ENCODE data around the gene RALGAPA2. TPM values are rescaled to one million over a fixed set of nuclear protein-coding genes. Genes with fewer than 3 reads are reported as not detected.

RALGAPA2 gene
- total RNA-seq, 4 donors from 2014 or later = 18.4 to 27.4 (median 25.2) TPM

- H3K36me3 ChIP-seq = peaks cover 0 to 86% of the 10 kb centered on the region in 2 donors
- TF ChIP-seq POLR2A (IDR thresholded peaks at IDR 0.05) = no peak
- TF ChIP-seq EP300 (IDR thresholded peaks at IDR 0.05) = no peak
- no peak for TF ChIP-seq POLR2AphosphoS5 (IDR thresholded peaks at IDR 0.05)
- no peak for TF ChIP-seq CTCF (IDR thresholded peaks at IDR 0.05)
- peaks cover 0 to 21% (median 4%) of the 10 kb centered on the region in 3 donors for H3K4me1 ChIP-seq
- no peaks in the 10 kb centered on the region for H3K27me3 ChIP-seq
- 90 to 92% methylated on average over 8 to 9 of the region's 9 CpGs for WGBS, 2 donors (ENCODE audit: low coverage in 1 of 2)
- no peak overlapping the region for H3K27ac ChIP-seq
- no peaks in the 10 kb centered on the region for H3K9me3 ChIP-seq
- no peak overlapping the region for H3K4me3 ChIP-seq
- no peak for ATAC-seq
These were observed 216.5 kb downstream of the RALGAPA2 start for GRCh38 chr20:20495729-20496503.

GRCh38 chr20:20493701-20494100 is 218.7 kb downstream of the RALGAPA2 start:
- TF ChIP-seq POLR2AphosphoS5 (IDR thresholded peaks at IDR 0.05) (no peak), EP300 (IDR thresholded peaks at IDR 0.05) (no peak), CTCF (IDR thresholded peaks at IDR 0.05) (no peak), POLR2A (IDR thresholded peaks at IDR 0.05) (no peak)
- Histone ChIP-seq H3K36me3 (peaks cover 0 to 77% of the 10 kb centered on the region in 2 donors), H3K4me3 (no peak overlapping the region), H3K27ac (no peak overlapping the region), H3K27me3 (no peaks in the 10 kb centered on the region), H3K4me1 (peaks cover 0 to 11% (median under 1%) of the 10 kb centered on the region in 3 donors), H3K9me3 (no peaks in the 10 kb centered on the region)
- WGBS, 2 donors (ENCODE audit: low coverage in 1 of 2) = 83 to 89% methylated on average over 2 of the region's 2 CpGs
- no peak for ATAC-seq

GRCh38 chr20:20492521-20493332 is 219.7 kb downstream of the RALGAPA2 start:
- WGBS, 2 donors (ENCODE audit: low coverage in 1 of 2) = 79 to 87% methylated on average over 12 to 14 of the region's 14 CpGs
- TF ChIP-seq POLR2A (IDR thresholded peaks at IDR 0.05) (no peak), CTCF (IDR thresholded peaks at IDR 0.05) (no peak), EP300 (IDR thresholded peaks at IDR 0.05) (no peak), POLR2AphosphoS5 (IDR thresholded peaks at IDR 0.05) (no peak)
- Histone ChIP-seq H3K27ac (no peak overlapping the region), H3K4me1 (peaks cover 0 to under 1% (median 0%) of the 10 kb centered on the region in 3 donors), H3K27me3 (no peaks in the 10 kb centered on the region), H3K9me3 (no peaks in the 10 kb centered on the region), H3K36me3 (peaks cover 0 to 77% of the 10 kb centered on the region in 2 donors), H3K4me3 (no peak overlapping the region)
- no peak for ATAC-seq

- TF ChIP-seq CTCF (IDR thresholded peaks at IDR 0.05) (no peak), POLR2AphosphoS5 (IDR thresholded peaks at IDR 0.05) (no peak), POLR2A (IDR thresholded peaks at IDR 0.05) (no peak), EP300 (IDR thresholded peaks at IDR 0.05) (no peak)
These were observed 220.6 kb downstream of the RALGAPA2 start for GRCh38 chr20:20491784-20492264.

More at GRCh38 chr20:20491784-20492264, 220.6 kb downstream of the RALGAPA2 start:
- Histone ChIP-seq H3K36me3 (peaks cover 0 to 75% of the 10 kb centered on the region in 2 donors), H3K9me3 (no peaks in the 10 kb centered on the region), H3K27ac (no peak overlapping the region), H3K4me1 (no peaks in the 10 kb centered on the region), H3K4me3 (no peak overlapping the region), H3K27me3 (no peaks in the 10 kb centered on the region)
- ATAC-seq = no peak
- WGBS, 2 donors (ENCODE audit: low coverage in 1 of 2) = 90 to 91% methylated on average over 5 of the region's 5 CpGs
